HepG2 (cell line): ENCODE measurements around the gene GPR183. TPM values are rescaled to one million over a fixed set of nuclear protein-coding genes. Genes with fewer than 3 reads are reported as not detected.

Experiments
- FIP1L1 ChIP-seq: fragments of 200-400 bp; formaldehyde crosslinking; IDR thresholded peaks from 2 replicates; pipeline ENCODE4 v1.6.1; 2018; ENCODE audit warnings: low read depth, mild to moderate bottlenecking, low read length, moderate library complexity, borderline replicate concordance; ENCODE audit not compliant: insufficient read depth
- FOXP4 ChIP-seq: sonication (generic); formaldehyde crosslinking; IDR thresholded peaks from 2 replicates; pipeline ENCODE4 v1.4.0; 2020; ENCODE audit warnings: missing genetic modification reagents
- GTF2F1 ChIP-seq: fragments of 150-350 bp; IDR thresholded peaks from 2 replicates; pipeline ENCODE4 v1.6.1; 2014; ENCODE audit warnings: low read length
- GTF3A ChIP-seq: sonication (generic); formaldehyde crosslinking; conservative IDR thresholded peaks from 2 replicates; pipeline ENCODE4 v1.4.0; 2020; ENCODE audit warnings: mild to moderate bottlenecking, missing genetic modification reagents
- JDP2 ChIP-seq: sonication (generic); formaldehyde crosslinking; IDR thresholded peaks from 2 replicates; pipeline ENCODE4 v1.8.1; 2022; ENCODE audit warnings: missing genetic modification reagents, borderline replicate concordance
- KLF9 ChIP-seq: IDR thresholded peaks from 2 replicates; pipeline ENCODE4 v1.6.1; 2016; ENCODE audit warnings: low read depth
- MAFK ChIP-seq, 2 experiments: IDR thresholded peaks in 1 of 2; conservative IDR thresholded peaks in 1 of 2; 2 replicates each; pipeline ENCODE4 v1.6.1; 2011; ENCODE audit warnings: improper control_type of control experiment in 2 of 2, low read length in 2 of 2
- MIER2 ChIP-seq: IDR thresholded peaks from 2 replicates; pipeline ENCODE4 v1.6.1; 2016; ENCODE audit warnings: missing biosample characterization, missing genetic modification reagents
- NR1H2 ChIP-seq: sonication (generic); formaldehyde crosslinking; IDR thresholded peaks from 2 replicates; pipeline ENCODE4 v1.8.1; 2022; ENCODE audit warnings: low read depth, missing genetic modification reagents, borderline replicate concordance
- POGZ ChIP-seq: sonication (generic); formaldehyde crosslinking; IDR thresholded peaks from 2 replicates; pipeline ENCODE4 v1.4.0; 2020; ENCODE audit warnings: mild to moderate bottlenecking, missing genetic modification reagents
- RCOR2 ChIP-seq: IDR thresholded peaks from 2 replicates; pipeline ENCODE4 v1.6.1; 2016; ENCODE audit warnings: missing biosample characterization, missing genetic modification reagents
- RXRB ChIP-seq: IDR thresholded peaks from 2 replicates; pipeline ENCODE4 v1.6.1; 2016; ENCODE audit warnings: borderline replicate concordance, missing genetic modification reagents, missing compliant biosample characterization
- TP53 ChIP-seq: sonication (generic); formaldehyde crosslinking; conservative IDR thresholded peaks from 2 replicates; pipeline ENCODE4 v1.4.0; 2020; ENCODE audit warnings: missing genetic modification reagents
- ZNF317 ChIP-seq: sonication (generic); formaldehyde crosslinking; IDR thresholded peaks from 2 replicates; pipeline ENCODE4 v1.5.0; 2020; ENCODE audit warnings: mild to moderate bottlenecking, missing genetic modification reagents
- ZNF383 ChIP-seq: sonication (generic); formaldehyde crosslinking; IDR thresholded peaks from 2 replicates; pipeline ENCODE4 v1.4.0; 2020; ENCODE audit warnings: missing genetic modification reagents, mild to moderate bottlenecking, borderline replicate concordance
- ZNF678 ChIP-seq: sonication (generic); formaldehyde crosslinking; IDR thresholded peaks from 2 replicates; pipeline ENCODE4 v1.4.0; 2020; ENCODE audit warnings: mild to moderate bottlenecking, missing genetic modification reagents
- ZZZ3 ChIP-seq: sonication (generic); formaldehyde crosslinking; IDR thresholded peaks from 2 replicates; pipeline ENCODE4 v1.4.0; 2020; ENCODE audit warnings: missing genetic modification reagents, mild to moderate bottlenecking, borderline replicate concordance
- polyA plus RNA-seq, 8 experiments: library from polyadenylated mRNA; depleted of rRNA in 3 of 8; stranded (reverse) in 7 of 8; unstranded in 1 of 8; fragments of >200 nt; fragmentation: Illumina TruSeq in 4 of 8; extraction: Trizol in 4 of 8; gene quantifications; 2 replicates each; pipeline versions ENCODE4 v1.2.1 to v1.2.3, GENCODE V29; 2011 to 2016; ENCODE audit warnings: low read depth in 4 of 8, missing spikeins in 1 of 8, mixed read lengths in 1 of 8; ENCODE audit not compliant: insufficient read depth in 1 of 8
- total RNA-seq, 5 experiments: library from RNA; depleted of rRNA; stranded (reverse); fragments of >200 nt; fragmentation: Illumina TruSeq; extraction: Trizol; gene quantifications; 2 replicates each; pipeline ENCODE4 v1.2.3, GENCODE V29; 2016; ENCODE audit warnings: low read depth in 1 of 5
- TF ChIP-seq, protein P1 (sequence below): sonication (generic); formaldehyde crosslinking; IDR thresholded peaks from 2 replicates; pipeline ENCODE4 v1.5.0; 2020; ENCODE audit warnings: mild to moderate bottlenecking, low read depth, missing genetic modification reagents, borderline replicate concordance
- TF ChIP-seq, protein P2 (sequence below): sonication (generic); formaldehyde crosslinking; IDR thresholded peaks from 2 replicates; pipeline ENCODE4 v1.4.0; 2020; ENCODE audit warnings: missing genetic modification reagents, borderline replicate concordance
- TF ChIP-seq, protein P3 (sequence below): sonication (generic); formaldehyde crosslinking; IDR thresholded peaks from 2 replicates; pipeline ENCODE4 v1.5.0; 2020; ENCODE audit warnings: mild to moderate bottlenecking, missing genetic modification reagents, borderline replicate concordance
- TF ChIP-seq, protein P4 (sequence below): sonication (generic); formaldehyde crosslinking; IDR thresholded peaks from 2 replicates; pipeline ENCODE4 v1.5.1; 2020; ENCODE audit warnings: missing genetic modification reagents, mild to moderate bottlenecking, borderline replicate concordance

The GPR183 gene
- total and polyA plus RNA-seq, 2 of the 13 experiments (the other 11 are each of a cell fraction or from before 2014, with no cell fraction given) = not detected

DNA sequence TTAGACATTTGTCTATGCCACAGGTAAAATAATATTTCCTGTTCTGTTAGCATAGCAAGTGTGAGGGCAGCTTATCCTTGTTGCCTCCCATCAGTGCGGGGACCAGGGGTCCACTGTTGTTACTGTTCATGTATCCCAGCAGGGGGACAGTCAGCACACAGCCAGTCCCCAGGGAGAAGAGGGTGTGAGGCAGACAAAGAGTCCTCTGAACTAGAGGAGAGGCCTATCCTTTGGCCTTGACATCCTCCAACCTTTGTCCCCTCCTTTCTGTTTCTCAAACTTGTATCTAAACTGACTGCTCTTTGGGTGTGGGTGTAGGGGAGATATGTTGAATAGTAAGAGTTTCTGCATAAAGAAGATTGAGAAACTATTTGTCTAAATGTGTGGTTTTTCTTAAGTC lies 46.1 kb downstream of the GPR183 start (continued):
- TF ChIP-seq ZNF678 (CRISPR knock-in tag) (no peak), NR1H2 (CRISPR knock-in tag) (no peak), ZZZ3 (no peak), POGZ (peak; percentile 56; the same call in 1 of the 2 replicates), KLF9 (CRISPR knock-in tag) (no peak), ZNF383 (no peak), JDP2 (CRISPR knock-in tag) (no peak), FOXP4 (CRISPR knock-in tag) (peak; percentile 37; the same call in 1 of the 2 replicates), ZNF317 (CRISPR knock-in tag) (no peak), GTF2F1 (no peak), FIP1L1 (no peak), MAFK (conservative IDR thresholded peaks at IDR 0.05 in 1 of 2, IDR thresholded peaks at IDR 0.05 in 1 of 2; ENCODE audit: low read length in 2 of 2) (no peak), RXRB (0 out of 2 replicates have a peak, but pooled peaks have one; percentile 25), RCOR2 (CRISPR knock-in tag) (0 out of 2 replicates have a peak, but pooled peaks have one; percentile 23), TP53 (CRISPR knock-in tag) (no peak), MIER2 (CRISPR knock-in tag) (no peak), GTF3A (no peak)
- TF ChIP-seq, protein P1, sequence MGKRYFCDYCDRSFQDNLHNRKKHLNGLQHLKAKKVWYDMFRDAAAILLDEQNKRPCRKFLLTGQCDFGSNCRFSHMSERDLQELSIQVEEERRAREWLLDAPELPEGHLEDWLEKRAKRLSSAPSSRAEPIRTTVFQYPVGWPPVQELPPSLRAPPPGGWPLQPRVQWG (CRISPR knock-in tag) = no peak
- TF ChIP-seq, protein P2, sequence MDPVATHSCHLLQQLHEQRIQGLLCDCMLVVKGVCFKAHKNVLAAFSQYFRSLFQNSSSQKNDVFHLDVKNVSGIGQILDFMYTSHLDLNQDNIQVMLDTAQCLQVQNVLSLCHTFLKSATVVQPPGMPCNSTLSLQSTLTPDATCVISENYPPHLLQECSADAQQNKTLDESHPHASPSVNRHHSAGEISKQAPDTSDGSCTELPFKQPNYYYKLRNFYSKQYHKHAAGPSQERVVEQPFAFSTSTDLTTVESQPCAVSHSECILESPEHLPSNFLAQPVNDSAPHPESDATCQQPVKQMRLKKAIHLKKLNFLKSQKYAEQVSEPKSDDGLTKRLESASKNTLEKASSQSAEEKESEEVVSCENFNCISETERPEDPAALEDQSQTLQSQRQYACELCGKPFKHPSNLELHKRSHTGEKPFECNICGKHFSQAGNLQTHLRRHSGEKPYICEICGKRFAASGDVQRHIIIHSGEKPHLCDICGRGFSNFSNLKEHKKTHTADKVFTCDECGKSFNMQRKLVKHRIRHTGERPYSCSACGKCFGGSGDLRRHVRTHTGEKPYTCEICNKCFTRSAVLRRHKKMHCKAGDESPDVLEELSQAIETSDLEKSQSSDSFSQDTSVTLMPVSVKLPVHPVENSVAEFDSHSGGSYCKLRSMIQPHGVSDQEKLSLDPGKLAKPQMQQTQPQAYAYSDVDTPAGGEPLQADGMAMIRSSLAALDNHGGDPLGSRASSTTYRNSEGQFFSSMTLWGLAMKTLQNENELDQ (CRISPR knock-in tag) = no peak
- TF ChIP-seq, protein P3, sequence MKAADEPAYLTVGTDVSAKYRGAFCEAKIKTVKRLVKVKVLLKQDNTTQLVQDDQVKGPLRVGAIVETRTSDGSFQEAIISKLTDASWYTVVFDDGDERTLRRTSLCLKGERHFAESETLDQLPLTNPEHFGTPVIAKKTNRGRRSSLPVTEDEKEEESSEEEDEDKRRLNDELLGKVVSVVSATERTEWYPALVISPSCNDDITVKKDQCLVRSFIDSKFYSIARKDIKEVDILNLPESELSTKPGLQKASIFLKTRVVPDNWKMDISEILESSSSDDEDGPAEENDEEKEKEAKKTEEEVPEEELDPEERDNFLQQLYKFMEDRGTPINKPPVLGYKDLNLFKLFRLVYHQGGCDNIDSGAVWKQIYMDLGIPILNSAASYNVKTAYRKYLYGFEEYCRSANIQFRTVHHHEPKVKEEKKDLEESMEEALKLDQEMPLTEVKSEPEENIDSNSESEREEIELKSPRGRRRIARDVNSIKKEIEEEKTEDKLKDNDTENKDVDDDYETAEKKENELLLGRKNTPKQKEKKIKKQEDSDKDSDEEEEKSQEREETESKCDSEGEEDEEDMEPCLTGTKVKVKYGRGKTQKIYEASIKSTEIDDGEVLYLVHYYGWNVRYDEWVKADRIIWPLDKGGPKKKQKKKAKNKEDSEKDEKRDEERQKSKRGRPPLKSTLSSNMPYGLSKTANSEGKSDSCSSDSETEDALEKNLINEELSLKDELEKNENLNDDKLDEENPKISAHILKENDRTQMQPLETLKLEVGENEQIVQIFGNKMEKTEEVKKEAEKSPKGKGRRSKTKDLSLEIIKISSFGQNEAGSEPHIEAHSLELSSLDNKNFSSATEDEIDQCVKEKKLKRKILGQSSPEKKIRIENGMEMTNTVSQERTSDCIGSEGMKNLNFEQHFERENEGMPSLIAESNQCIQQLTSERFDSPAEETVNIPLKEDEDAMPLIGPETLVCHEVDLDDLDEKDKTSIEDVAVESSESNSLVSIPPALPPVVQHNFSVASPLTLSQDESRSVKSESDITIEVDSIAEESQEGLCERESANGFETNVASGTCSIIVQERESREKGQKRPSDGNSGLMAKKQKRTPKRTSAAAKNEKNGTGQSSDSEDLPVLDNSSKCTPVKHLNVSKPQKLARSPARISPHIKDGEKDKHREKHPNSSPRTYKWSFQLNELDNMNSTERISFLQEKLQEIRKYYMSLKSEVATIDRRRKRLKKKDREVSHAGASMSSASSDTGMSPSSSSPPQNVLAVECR (CRISPR knock-in tag) = no peak
- TF ChIP-seq, protein P4, sequence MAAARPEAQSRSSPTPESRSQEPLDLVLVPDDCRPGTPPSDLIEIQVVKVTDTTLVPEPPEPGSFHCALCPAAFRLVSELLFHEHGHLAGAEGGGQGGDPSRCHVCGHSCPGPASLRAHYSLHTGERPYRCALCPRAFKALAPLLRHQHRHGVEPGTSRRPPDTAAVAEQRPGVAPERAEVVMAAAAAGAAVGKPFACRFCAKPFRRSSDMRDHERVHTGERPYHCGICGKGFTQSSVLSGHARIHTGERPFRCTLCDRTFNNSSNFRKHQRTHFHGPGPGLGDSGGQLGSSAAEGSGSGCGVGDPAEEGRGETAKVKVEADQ (CRISPR knock-in tag) = no peak
